HUDEP-2 (cell line): ENCODE data around the gene MRM1.
"Not testable (repeated sequence)": the region's sequence is repeated elsewhere in the genome, so short reads cannot be mapped to it uniquely, and the experiment has no call there.

Experiments
- DNase-seq, 76 experiments: peaks; one replicate each; lab custom pipeline; 2025; ENCODE audit not compliant: unreplicated experiment in 76 of 76; lab: John Stamatoyannopoulos, UW

The MRM1 gene

DNA sequence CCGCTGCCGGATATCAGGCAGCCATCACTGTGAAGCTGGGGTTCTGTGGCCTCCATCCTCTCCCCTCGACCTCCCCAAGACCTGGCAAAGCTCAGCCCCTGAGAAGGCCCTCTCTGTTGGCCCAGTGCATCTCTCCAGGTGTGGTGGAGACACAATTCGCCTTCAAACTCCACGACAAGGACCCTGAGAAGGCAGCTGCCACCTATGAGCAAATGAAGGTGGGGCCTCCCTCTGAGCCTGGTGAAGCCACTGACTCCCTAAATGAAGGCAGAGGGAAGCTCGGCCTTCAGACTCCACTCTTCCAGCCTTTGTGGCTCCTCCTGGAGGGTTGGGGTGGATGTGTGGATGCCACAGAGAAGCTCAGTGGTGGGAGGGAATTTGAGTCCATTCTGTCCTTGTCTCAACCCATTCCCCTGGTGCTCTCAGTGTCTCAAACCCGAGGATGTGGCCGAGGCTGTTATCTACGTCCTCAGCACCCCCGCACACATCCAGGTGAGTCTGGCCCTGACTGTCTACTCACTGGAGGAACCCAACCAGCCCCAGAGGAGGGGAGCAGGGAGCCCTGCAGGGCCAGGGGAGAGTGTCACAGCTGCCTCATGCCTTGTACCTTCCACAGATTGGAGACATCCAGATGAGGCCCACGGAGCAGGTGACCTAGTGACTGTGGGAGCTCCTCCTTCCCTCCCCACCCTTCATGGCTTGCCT is 1.7 kb upstream of the MRM1 start:
- peak in 1 of 76 experiments; percentile 39 for DNase-seq

DNA sequence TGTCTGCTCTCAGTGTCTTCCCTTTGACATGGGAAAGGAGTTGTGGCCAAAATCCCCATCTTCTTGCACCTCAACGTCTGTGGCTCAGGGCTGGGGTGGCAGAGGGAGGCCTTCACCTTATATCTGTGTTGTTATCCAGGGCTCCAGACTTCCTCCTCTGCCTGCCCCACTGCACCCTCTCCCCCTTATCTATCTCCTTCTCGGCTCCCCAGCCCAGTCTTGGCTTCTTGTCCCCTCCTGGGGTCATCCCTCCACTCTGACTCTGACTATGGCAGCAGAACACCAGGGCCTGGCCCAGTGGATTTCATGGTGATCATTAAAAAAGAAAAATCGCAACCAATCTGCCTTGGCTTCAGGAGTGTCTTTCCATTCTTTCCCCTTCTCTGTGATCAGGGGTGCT is 918 bp upstream of the MRM1 start:
- DNase-seq: peak in 58 of 76 experiments; percentile 14 to 75 (median 46)

DNA sequence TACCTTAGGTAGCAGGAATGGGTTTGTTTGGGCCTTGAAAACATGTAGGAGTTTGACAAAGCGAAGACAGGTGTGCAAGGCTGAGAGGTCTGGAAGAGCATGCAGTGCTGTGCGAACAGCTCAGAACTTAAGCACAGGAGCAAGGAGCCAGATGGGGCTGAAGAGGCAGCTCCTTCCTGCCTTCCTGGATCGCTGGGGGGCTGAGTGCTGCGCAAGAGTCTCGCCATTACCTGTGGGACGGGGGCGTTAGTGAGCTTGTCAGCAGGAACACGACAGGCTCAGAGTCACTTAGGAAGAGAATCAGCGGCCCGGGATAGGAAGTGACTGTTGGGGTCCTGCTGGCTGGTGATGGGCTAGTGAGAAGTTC is 464 bp upstream of the MRM1 start:
- DNase-seq: peak in 9 of 76 experiments; percentile 26 to 80 (median 54)

DNA sequence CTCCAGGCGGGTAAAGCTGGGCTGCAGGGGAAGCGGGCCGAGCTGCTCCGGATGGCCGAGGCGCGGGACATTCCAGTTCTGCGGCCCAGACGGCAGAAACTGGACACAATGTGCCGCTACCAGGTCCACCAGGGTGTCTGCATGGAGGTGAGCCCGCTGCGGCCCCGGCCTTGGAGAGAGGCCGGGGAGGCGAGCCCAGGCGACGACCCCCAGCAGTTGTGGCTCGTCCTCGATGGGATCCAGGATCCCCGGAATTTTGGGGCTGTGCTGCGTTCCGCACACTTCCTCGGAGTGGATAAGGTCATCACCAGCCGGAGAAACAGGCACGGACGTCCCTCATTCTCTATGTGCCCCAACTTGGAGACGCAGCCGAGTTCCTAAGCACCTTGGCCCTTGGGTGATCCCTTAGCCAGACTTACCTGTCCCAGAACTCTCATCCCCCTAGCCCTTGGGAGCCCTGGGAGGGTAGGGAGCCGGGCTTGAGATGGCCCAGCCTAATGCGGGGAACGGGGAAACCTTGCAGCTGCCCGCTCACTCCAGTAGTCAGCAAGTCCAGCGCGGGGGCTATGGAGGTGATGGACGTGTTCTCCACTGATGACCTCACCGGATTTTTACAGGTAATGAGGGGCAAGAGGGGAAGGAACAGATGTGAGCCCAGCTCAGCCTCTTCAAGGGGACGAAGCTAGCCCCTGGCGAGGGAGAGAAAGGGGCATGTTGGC is 806 bp downstream of the MRM1 start:
- DNase-seq: peak in 8 of 76 experiments; percentile 15 to 59 (median 35)

DNA sequence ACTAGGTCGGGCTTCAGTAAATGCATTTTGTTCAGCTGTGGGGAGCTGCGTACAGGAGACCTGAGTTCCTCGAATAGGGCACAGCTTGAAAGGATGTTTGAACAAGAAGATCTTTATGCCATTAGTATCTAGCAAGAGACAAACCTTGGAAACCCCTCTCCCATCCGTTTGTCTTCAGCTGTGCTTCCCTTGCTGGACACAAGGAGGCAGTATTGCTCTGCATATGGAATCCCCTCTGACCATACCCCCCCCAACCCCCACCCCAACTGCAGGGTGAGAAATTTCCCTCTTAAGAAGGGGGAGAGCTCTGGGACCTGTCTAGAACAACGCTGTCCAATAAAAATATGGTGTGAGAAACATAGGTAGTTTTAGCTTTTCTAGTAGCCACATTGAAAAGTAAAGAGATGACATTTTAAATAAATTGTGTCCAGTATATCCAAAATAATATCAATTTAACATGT is 1.6 kb downstream of the MRM1 start:
- peak in 66 of 76 experiments; percentile 9 to 87 (median 58) for DNase-seq

DNA sequence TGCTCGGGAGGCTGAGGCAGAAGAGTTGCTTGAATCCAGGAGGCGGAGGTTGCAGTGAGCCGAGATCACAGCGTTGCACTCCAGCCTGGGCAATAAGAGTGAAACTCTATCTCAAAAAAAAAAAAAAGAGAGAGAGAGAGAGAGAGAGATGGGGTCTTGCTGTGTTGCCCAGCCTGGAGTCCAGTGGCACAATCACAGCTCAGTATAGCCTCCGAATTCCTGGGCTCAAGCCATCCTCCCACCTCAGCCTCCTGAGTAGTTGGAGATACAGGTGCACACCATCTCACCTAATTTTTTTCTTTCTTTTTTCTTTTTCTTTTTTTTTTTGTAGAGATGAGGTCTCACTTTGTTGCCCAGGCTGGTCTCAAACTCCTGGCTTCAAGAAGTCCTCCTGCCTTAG is 3.6 kb downstream of the MRM1 start:
- DNase-seq: not testable (repeated sequence)

DNA sequence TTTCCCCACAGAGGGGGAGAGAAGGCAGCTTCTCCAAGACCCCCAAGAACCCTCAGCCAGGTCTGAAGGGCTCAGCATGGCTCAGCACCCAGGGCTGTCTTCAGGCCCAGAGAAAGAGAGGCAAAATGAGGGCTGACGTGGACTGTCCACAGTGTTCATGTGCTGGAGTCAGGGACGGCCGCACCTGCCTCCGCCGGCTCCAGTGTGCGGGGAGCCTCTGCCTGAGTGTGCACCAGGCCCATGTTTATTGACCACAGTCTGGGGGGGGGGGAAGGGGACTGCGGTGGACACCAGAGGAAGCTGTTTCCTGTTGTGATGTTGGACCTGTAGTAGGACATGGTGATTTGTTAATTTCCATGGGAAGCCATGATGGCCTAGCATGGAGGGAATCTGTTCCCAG is 6.9 kb downstream of the MRM1 start:
- no peak for DNase-seq

DNA sequence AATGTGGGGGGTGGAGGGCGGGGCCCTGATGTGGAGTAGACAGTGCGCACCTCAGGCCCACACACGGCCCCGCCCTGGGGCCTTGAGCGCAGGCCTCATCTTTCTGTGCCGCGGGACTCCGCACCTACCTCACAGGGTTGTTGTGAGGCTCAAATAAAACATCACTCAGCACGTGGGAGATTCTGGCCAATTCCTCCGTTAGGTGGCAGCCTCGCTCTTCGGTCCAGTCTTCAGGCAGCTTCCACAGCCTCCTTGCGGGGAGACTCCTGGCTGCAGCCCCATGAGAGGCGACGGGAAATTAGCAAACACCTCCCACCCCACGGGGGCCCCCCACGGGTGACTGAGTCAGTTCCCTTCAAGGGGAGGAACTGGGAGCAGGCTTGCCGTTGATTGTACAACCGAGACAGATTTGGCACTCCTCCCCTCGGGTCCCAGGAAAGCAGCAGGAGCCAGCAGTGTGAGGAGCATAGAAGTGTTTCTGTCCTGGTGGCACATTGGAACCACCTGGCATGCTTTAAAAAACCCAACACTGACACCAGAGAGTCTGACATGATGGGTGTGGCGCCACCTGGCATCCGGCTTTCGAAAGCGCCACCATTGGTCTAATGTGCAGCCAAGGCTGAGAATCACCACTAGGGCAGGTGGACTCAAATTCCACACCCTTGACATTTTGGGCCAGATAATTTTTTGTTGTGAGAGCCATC is 7.6 kb downstream of the MRM1 start:
- peak in 28 of 76 experiments; percentile 6 to 44 (median 19) for DNase-seq

DNA sequence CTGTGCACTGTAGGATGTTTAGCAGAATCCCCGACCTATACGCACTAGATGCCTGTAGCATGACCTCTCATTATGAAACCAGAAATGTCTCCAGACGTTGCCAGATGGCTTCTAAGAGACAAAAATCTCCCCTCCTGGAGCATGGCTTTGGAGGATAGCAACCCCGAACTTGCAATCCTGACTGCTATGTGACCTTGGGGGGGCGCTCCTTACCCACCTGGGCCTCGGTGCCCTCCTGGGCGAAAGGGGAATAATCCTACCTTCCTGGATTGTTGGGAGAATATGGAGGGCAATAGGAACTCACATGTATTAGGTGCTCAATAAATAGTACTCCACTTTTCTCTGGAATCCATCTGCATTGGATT is 8.1 kb downstream of the MRM1 start:
- DNase-seq: no peak

DNA sequence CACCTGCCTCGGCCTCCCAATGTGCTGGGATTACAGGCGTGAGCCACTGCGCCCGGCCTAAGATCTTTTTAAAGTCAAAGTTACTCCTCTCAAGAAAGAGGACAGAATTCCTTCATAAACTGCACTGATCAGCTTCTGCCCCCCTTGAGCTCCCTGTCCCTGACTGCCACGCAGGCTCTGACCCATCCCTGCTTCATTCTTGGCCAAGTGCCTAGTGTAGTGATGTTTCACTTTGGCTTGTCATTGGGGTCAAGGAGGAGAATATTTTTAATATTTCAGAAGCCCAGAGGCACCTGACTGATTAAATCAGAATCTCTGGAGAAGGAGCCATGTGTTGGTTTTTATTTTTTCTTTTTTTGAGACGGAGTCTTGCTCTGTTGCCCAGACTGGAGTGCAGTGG is 9.1 kb downstream of the MRM1 start:
- DNase-seq: peak in 15 of 76 experiments; percentile 4 to 51 (median 27)

DNA sequence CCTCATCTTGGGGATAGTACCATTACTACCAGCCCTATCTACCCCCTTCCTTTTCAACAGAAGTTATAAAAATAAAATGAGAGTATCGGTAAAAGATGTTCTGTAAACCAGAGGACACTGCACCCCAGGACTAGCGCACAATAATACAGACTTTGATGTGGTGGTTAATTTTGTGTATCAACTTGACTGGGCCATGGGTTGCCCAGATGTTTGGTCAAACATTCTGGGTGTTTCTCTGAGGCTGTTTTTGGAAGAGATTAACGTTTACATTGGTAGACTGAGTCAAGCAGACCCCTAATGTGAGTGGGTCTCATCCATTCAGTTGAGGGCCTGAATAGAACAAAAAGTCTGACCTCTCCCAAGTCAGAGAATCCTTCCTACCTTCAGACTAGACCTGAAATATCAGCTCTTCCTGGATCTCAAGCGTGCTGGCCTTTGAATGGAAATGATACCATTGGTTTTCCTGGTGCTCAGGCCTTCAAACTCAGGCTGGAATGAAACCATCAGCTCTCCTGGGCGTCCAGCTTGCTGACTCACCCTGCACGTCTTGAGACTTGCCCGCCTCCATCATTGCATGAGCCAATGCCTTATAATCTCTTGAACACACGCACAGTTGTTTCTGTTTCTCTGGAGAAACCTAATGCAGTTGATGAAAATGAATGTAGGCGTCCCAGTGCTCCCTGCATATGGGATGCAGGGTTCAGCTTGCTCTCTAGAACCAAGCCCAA is 10.1 kb downstream of the MRM1 start:
- DNase-seq: peak in 32 of 76 experiments; percentile 5 to 51 (median 23)

DNA sequence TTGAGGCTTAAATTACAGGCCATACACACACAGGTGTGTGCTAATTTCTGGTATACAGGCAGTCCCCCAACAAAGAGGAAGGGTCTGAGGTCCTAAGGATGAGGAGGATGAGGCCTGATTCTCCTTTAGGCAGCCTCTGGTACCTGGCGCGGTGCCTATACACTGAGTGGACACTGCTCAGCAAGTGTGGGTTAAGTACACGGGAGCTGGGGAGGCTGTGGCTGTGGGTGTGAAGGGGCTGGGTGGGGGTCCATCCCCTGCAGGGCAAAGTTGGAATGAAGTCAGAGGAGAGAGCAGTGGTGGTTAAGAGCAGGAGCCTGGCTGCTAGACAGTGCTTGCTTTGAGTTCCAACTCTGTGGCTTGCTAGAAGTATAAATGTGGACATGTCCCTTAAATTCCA is 10.9 kb downstream of the MRM1 start:
- DNase-seq: no peak

DNA sequence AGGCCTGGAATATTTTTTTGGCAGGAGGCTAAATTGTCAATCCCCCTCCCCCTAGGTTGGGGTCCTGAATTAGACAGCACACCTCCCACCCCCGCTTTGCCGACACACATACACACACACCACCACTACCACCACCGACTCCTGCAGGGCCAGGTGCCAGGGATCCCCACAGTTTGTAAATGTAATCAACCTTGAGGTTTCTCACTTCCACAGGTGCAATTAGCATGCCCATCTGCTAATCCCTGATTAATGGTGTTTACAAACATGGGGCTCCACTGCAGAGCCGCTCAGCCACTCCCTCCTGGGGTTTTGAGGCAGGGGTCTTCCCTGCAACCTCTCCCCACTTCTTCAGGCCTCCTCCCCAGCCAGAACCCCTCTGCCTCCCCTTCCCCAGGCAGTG is 11.8 kb downstream of the MRM1 start:
- DNase-seq: no peak

DNA sequence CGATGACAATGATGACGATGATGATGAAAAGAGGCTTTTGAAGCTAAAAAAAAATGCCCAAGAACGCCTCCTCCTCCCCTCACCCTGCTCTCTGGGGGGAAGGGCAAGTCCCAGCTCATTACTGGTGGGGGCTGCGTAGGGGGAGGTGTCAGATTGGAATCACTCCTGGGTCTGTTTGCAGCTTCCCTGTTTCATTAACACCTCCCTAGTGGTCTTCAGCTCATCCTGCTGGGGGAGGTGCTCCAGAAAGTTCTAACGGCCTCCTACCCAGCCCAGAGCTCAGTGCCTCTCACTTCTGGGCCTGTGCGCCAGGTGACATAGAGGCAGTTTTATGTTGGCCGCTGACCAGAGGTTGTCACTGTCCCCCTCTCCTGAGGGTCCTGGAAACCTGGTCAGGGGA is 12.7 kb downstream of the MRM1 start:
- no peak for DNase-seq

DNA sequence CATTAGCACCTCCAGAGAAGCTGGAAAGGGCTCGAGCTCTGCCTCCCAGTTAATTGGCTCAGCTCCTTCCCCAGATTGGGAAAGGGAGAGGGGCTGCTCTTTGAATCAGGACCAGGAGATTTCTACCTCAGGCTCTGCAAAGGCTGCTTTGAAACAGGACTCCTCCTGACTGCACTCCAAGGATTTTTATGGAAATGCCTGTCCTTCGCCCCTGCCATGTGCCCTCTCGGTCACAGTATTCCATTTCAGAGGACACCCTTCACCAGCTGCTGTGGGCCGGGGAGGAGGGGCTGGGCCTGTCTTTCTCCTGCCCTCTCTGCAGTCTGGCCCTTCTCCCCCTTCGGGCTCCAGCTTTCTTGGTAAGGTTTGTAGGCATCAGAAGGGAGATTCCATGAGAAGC is 13.6 kb downstream of the MRM1 start:
- DNase-seq: no peak

DNA sequence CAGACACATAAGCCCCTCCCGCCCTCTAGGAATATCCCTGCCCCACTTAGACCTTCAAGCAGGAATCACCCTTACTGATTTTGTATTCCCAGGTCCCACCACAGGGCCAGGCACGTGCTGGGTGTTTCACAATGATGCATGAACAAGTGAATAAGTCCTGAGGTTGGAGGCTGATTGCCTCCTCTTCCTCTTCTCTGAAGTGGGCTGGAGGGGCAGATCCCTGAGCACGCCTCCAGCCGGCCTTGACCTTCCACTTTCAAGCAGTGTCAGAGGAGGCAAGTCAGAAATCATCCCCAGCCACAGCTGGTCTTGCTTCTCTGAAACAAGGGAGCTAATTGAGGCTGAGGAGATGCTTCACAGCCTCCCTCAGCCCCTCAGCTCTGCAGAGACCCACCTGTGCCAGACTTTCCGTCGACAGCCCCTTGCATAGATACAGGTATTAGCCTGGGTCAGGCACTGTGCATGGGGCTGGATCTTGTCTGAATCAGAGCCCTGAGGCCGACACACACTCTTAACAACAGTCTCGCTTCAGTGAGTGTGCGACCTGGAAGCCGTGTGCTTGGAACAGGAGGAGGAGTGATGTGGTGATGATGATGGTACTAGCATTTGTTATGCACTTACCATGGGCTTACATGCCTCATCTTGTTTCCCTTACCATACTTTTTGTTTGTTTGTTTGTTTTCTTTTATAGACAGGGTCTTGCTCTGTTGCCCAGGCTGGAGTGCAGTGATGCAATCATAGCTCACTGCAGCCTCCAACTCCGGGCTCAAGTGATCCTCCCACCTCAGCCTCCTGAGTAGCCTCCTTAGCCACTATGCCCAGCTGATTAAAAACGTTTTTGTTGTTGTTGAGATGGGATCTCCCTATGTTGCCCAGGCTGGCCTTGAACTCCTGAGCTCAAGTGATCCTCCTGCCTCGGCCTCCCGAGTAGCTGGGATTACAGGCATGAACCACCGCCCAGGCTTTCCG is 15.0 kb downstream of the MRM1 start:
- no peak for DNase-seq

DNA sequence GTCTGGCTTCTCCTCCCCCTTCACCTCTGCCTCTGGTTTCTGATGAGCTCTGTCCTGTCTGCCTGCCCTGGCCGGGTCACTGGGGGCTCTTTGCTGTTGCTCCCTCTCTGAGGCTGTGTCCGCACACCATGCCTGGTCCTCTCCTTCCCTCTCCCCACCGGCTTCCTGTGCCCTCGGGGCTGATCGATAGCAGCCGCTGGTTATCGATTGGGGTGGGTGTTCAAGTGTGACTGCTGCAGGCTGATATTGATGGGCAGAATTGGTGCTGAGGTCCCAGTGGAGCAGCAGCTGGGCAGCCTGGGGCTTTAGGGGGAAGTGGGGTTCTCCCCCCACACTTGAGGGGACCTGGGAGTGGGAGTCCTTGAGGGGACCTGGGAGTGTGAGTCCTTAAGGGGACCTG is 16.4 kb downstream of the MRM1 start:
- no peak for DNase-seq

DNA sequence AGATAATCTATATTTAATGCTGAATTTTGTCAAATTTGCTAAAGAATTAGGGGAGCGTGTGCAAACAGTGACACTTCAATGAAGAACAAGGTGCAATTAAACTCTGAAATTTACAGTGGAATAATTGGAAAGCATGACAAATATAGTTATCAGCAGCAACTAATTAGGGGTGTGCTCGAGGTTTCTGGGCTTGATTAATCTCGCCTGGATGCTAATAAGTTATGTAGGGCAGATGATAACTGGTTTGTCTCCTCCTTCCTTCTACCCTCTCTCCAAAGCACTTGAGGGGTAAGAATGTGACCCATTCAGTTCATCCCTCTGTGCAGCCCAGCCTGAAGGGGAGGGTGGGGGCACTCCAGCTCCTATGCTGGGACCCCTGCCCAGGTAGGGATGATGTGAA is 21.9 kb downstream of the MRM1 start:
- peak in 1 of 76 experiments; percentile 5 for DNase-seq

DNA sequence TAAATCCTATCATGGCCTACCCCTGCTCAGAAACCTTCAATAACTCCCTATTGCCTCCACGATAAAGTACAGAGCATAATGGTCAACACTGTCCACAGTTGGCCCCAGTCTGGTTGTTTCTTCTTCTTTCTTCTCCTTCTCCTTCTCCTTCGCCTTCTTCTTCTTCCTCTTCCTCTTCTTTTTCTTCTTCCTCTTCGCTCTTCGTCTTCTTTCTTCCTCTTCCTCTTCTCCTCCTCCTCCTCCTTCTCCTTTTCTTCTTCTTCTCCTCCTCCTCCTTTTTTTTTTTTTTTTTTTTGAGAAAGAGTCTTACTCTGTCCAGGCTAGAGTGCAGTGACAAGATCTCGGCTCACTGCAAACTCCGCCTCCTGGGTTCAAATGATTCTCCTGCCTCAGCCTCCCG is 23.8 kb downstream of the MRM1 start:
- no peak for DNase-seq

DNA sequence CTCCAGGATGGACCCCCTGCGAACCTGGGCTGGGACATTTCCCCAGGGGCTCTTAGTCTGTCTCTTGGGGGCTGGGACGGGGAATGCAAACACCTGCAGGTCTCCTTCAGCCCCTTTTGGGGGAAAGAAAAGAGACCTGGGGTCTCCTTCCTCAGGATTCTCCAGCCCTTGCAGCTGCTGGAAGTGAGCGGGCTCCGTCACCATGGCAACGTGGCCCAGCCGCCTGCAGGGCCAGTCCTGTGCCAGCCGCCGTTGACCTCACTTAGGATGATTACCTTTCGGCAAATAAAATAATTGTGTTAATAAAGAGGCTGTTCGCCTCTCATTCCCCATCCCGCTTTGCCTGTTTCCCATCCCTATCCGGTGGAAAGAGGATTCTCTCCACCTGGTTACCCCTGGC is 25.7 kb downstream of the MRM1 start:
- no peak for DNase-seq
